ENCODE measurements around the gene KCNK18.
"Not testable (repeated sequence)": the region's sequence is repeated elsewhere in the genome, so short reads cannot be mapped to it uniquely, and the experiment has no call there.

Gene KCNK18

GRCh38 chr10:117221156-117221711 lies 23.9 kb downstream of the KCNK18 start:
- DNase-seq, result no peak
- ATAC-seq, result no peak

- ATAC-seq (no peak), DNase-seq (no peak)
These were observed 25.3 kb downstream of the KCNK18 start for GRCh38 chr10:117222552-117222951.

- DNase-seq, result no peak
- ATAC-seq, result no peak
These were observed 25.8 kb downstream of the KCNK18 start for GRCh38 chr10:117222976-117223692.

GRCh38 chr10:117223693-117224430 lies 26.6 kb downstream of the KCNK18 start:
- DNase-seq, result no peak
- no peak for ATAC-seq

GRCh38 chr10:117224881-117225280 lies 27.6 kb downstream of the KCNK18 start:
- ATAC-seq (no peak), DNase-seq (no peak)

GRCh38 chr10:117226813-117227451 lies 29.6 kb downstream of the KCNK18 start:
- ATAC-seq (no peak), DNase-seq (peak; percentile 11)

- DNase-seq, result no peak
- no peak for ATAC-seq
These were observed 30.9 kb downstream of the KCNK18 start for GRCh38 chr10:117228210-117228609.

- DNase-seq, ATAC-seq: not testable (repeated sequence)
These were observed 32.8 kb downstream of the KCNK18 start for GRCh38 chr10:117230107-117230506.

- no peak for ATAC-seq
- no peak for DNase-seq
These were observed 40.2 kb downstream of the KCNK18 start for GRCh38 chr10:117237401-117237991.

GRCh38 chr10:117239051-117239450 lies 41.8 kb downstream of the KCNK18 start:
- no peak for DNase-seq
- no peak for ATAC-seq

GRCh38 chr10:117239721-117240620 lies 42.7 kb downstream of the KCNK18 start:
- DNase-seq (no peak), ATAC-seq (no peak)

- no peak for DNase-seq
- ATAC-seq, result no peak
These were observed 43.6 kb downstream of the KCNK18 start, which contains the start of gene SLC18A2 for GRCh38 chr10:117240621-117241529. Gene SLC18A2 (plus strand): TSS chr10:117241114. CDS start chr10:117241694, 580 bp downstream.

- no peak for DNase-seq
These were observed 44.5 kb downstream of the KCNK18 start for GRCh38 chr10:117241541-117242462.

GRCh38 chr10:117242463-117242832 lies 45.2 kb downstream of the KCNK18 start:
- DNase-seq, result no peak
- ATAC-seq, result no peak

More at GRCh38 chr10:117241541-117242462, 44.5 kb downstream of the KCNK18 start:
- no peak for ATAC-seq

GRCh38 chr10:117246997-117247671 lies 49.8 kb downstream of the KCNK18 start:
- DNase-seq (no peak), ATAC-seq (no peak)

- ATAC-seq, result no peak
- no peak for DNase-seq
These were observed 51.6 kb downstream of the KCNK18 start for GRCh38 chr10:117248750-117249465.

- DNase-seq (no peak), ATAC-seq (peak; percentile 49)
These were observed 52.3 kb downstream of the KCNK18 start for GRCh38 chr10:117249493-117250093.

Measured in stimulated activated naive CD8-positive, alpha-beta T cell treated with anti-CD3 and anti-CD28 coated beads, Interleukin-15, Interleukin-2, amounts not matched to agents 100 U/mL and 50 U/mL, for 24 hours (primary cell).